OCI-LY1 (cell line): Measurements from ENCODE around the gene CDHR3.

Experiments used
- EZH2 ChIP-seq: fragments of 200-600 bp; sonication (generic), shearing (Covaris generic); IDR thresholded peaks from 2 replicates; pipeline ENCODE4 v1.8.0; 2017; ENCODE audit warnings: borderline replicate concordance, mixed run types, mild to moderate bottlenecking, antibody characterized with exemption, low read length, moderate library complexity, mixed read lengths
- TF ChIP-seq, protein P1 (sequence below): fragments of 200-600 bp; sonication (generic), shearing (Covaris generic); IDR thresholded peaks from 2 replicates; pipeline ENCODE4 v1.5.1; 2017; ENCODE audit warnings: mild to moderate bottlenecking, antibody characterized with exemption, low read length, moderate library complexity, mixed read lengths

GRCh38 chr7:105989191-105989590 lies 26.1 kb downstream of the CDHR3 start:
- TF ChIP-seq, protein P1, sequence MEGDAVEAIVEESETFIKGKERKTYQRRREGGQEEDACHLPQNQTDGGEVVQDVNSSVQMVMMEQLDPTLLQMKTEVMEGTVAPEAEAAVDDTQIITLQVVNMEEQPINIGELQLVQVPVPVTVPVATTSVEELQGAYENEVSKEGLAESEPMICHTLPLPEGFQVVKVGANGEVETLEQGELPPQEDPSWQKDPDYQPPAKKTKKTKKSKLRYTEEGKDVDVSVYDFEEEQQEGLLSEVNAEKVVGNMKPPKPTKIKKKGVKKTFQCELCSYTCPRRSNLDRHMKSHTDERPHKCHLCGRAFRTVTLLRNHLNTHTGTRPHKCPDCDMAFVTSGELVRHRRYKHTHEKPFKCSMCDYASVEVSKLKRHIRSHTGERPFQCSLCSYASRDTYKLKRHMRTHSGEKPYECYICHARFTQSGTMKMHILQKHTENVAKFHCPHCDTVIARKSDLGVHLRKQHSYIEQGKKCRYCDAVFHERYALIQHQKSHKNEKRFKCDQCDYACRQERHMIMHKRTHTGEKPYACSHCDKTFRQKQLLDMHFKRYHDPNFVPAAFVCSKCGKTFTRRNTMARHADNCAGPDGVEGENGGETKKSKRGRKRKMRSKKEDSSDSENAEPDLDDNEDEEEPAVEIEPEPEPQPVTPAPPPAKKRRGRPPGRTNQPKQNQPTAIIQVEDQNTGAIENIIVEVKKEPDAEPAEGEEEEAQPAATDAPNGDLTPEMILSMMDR: no peak
- no peak for TF ChIP-seq EZH2
